Esophagus squamous epithelium (tissue), 5 donors: ENCODE results near the gene FMN2. TPM values are rescaled to one million over a fixed set of nuclear protein-coding genes. Genes with fewer than 3 reads are reported as not detected.
A peak's percentile ranks its signal among the peaks of the same experiment; 100 is the strongest.

ENCODE experiments used
- DNase-seq: peaks from one replicate; lab custom pipeline; 2025; lab: John Stamatoyannopoulos, UW
- H3K27ac ChIP-seq, 4 donors: fragments of 200-600 bp; sonication (generic); one replicate each; pipeline ENCODE4 v1.5.1; 2016 to 2019; ENCODE audit warnings: mild to moderate bottlenecking in 1 of 4
- H3K27me3 ChIP-seq, 4 donors: fragments of 200-600 bp; sonication (generic); 1 replicate in 3 of 4; 2 replicates in 1 of 4; pipeline versions ENCODE4 v1.5.1 to v1.6.0; 2017 to 2021; ENCODE audit warnings: antibody characterized with exemption in 1 of 4
- H3K36me3 ChIP-seq, 3 donors: fragments of 200-600 bp; sonication (generic); one replicate each; pipeline ENCODE4 v1.5.1; 2016 to 2019
- H3K4me1 ChIP-seq, 3 donors: fragments of 200-600 bp; sonication (generic); one replicate each; pipeline ENCODE4 v1.5.1; 2017 to 2019
- H3K4me3 ChIP-seq, 4 donors: fragments of 200-600 bp; sonication (generic); 1 replicate in 3 of 4; 2 replicates in 1 of 4; pipeline ENCODE4 v1.5.1; 2016 to 2019; ENCODE audit warnings: mild to moderate bottlenecking in 2 of 4, moderate library complexity in 1 of 4
- H3K9me3 ChIP-seq, 3 donors: fragments of 200-600 bp; sonication (generic); one replicate each; pipeline ENCODE4 v1.5.1; 2016 to 2019
- POLR2A ChIP-seq, 4 donors: fragments of 450-650 bp; IDR thresholded peaks; one replicate each; pipeline ENCODE4 v1.6.1; 2017; ENCODE audit warnings: antibody characterized with exemption in 4 of 4, mild to moderate bottlenecking in 4 of 4, moderate library complexity in 3 of 4
- WGBS, 2 donors: methylation state at CpG; one replicate each; pipeline ENCODE4 v1.1.5; 2018; 5-methylcytosine and 5-hydroxymethylcytosine counted together
- intact Hi-C: fragments of 100-400 bp; cut with DNase I; formaldehyde crosslinking; loops from one replicate; pipeline ENCODE4 v1.15.0; 2022
- total RNA-seq, 4 donors: library from RNA; depleted of rRNA; stranded (reverse); fragments of >200 nt; gene quantifications; one replicate each; pipeline ENCODE4 v1.1.0, GENCODE V29; 2016
- TF ChIP-seq, protein P1 (sequence below), 6 experiments: fragments of 450-650 bp in 4 of 6; fragments of 200-600 bp in 2 of 6; sonication (generic) in 2 of 6; IDR thresholded peaks; one replicate each; pipeline ENCODE4 v1.5.1; 2016 to 2019; ENCODE audit warnings: antibody characterized with exemption in 6 of 6, mild to moderate bottlenecking in 4 of 6, moderate library complexity in 4 of 6
- donor health status: DM: yes; HTN: yes; CAD: no.

The FMN2 gene
- total RNA-seq, 4 donors from 2014 or later: 0.19 to 0.35 TPM; not detected in 2

DNA sequence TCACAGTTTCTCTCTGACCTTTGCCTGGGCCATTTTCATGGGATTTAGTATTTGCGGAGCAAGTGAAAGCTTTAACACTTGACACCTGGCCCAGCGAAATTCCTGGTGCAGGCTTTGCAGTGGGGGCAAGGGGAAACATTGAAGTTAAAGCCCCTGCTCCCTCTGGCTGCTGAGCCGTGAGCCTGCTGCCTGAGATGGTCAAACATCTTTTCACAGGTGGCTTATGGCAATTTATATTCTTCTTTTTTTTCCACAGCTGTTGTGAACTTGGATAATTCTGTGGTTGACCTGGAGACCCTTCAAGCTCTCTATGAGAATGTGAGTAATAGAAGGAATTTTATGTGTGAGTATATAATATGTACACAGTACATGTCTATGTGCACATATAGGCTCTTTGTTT, 202.9 kb downstream of the FMN2 start:
- 46 to 53% methylated on average over 3 of the region's 3 CpGs for WGBS, 2 donors
- TF ChIP-seq, protein P1, sequence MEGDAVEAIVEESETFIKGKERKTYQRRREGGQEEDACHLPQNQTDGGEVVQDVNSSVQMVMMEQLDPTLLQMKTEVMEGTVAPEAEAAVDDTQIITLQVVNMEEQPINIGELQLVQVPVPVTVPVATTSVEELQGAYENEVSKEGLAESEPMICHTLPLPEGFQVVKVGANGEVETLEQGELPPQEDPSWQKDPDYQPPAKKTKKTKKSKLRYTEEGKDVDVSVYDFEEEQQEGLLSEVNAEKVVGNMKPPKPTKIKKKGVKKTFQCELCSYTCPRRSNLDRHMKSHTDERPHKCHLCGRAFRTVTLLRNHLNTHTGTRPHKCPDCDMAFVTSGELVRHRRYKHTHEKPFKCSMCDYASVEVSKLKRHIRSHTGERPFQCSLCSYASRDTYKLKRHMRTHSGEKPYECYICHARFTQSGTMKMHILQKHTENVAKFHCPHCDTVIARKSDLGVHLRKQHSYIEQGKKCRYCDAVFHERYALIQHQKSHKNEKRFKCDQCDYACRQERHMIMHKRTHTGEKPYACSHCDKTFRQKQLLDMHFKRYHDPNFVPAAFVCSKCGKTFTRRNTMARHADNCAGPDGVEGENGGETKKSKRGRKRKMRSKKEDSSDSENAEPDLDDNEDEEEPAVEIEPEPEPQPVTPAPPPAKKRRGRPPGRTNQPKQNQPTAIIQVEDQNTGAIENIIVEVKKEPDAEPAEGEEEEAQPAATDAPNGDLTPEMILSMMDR (IDR thresholded peaks at IDR 0.05): no peak
- intact Hi-C loops: no loop called here

DNA sequence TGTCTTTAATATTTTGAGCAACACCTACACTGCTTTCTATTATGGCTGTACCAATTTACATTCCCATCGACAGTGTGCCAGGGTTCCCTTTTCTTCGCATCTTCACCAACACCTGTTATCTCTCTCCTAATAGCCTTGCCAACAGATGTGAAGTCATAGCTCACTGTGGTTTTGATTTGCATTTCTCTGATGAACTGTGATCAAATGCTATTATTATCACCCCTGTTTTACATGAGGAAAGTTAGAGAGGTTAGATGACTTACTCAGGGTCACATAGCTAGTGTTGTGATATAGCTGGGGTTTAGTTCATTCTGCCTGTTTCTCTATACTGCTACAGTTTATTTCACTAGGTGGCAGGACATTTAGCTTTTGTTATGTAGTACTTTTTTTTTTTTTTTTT, 204.1 kb downstream of the FMN2 start:
- Histone ChIP-seq H3K27ac (no peak overlapping the region), H3K9me3 (no peaks in the 10 kb centered on the region), H3K4me1 (no peaks in the 10 kb centered on the region), H3K4me3 (no peak overlapping the region), H3K27me3 (no peaks in the 10 kb centered on the region), H3K36me3 (no peaks in the 10 kb centered on the region)
- no peak for TF ChIP-seq POLR2A (IDR thresholded peaks at IDR 0.05)
- TF ChIP-seq, protein P1 (IDR thresholded peaks at IDR 0.05): no peak
- intact Hi-C loops: no loop called here
- WGBS, 2 donors: 68 to 87% methylated on average over 2 of the region's 2 CpGs
- no peak for DNase-seq

More for the DNA sequence above, 202.9 kb downstream of the FMN2 start:
- Histone ChIP-seq H3K36me3 (no peaks in the 10 kb centered on the region), H3K27me3 (no peaks in the 10 kb centered on the region), H3K4me1 (no peaks in the 10 kb centered on the region), H3K9me3 (no peaks in the 10 kb centered on the region), H3K4me3 (no peak overlapping the region), H3K27ac (no peak overlapping the region)
- no peak for DNase-seq

GRCh38 chr1:240304466-240304865, 212.8 kb downstream of the FMN2 start:
- no peak overlapping the region for H3K4me3 ChIP-seq
- no peak overlapping the region for H3K27ac ChIP-seq
- H3K36me3 ChIP-seq: no peaks in the 10 kb centered on the region
- no peak for DNase-seq
- intact Hi-C loops: no loop called here
- H3K9me3 ChIP-seq: no peaks in the 10 kb centered on the region
- H3K4me1 ChIP-seq: no peaks in the 10 kb centered on the region
- 53 to 63% methylated on average over 2 to 5 of the region's 5 CpGs for WGBS, 2 donors
- no peak for TF ChIP-seq POLR2A (IDR thresholded peaks at IDR 0.05)
- TF ChIP-seq, protein P1 (IDR thresholded peaks at IDR 0.05): no peak
- H3K27me3 ChIP-seq: no peaks in the 10 kb centered on the region

DNA sequence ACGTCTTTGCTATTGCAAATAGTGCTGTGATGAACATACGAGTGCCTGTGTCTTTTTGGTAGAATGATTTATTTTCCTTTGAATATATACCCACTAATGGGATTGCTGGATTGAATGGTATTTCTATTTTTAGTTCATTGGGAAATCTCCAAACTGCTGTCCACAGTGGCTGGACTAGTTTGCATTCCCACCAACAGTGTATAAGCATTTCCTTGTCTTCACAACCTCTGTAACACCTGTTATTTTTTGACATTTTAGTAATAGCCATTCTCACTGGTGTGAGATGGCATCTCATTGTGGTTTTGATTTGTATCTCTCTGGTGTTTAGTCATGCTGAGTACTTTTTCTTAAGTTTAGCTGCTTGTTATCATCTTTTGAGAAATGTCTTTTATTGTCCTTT, 215.0 kb downstream of the FMN2 start:
- H3K9me3 ChIP-seq: no peaks in the 10 kb centered on the region
- no peaks in the 10 kb centered on the region for H3K36me3 ChIP-seq
- H3K27ac ChIP-seq: no peak overlapping the region
- H3K27me3 ChIP-seq: no peaks in the 10 kb centered on the region
- DNase-seq: no peak
- H3K4me1 ChIP-seq: no peaks in the 10 kb centered on the region
- no peak overlapping the region for H3K4me3 ChIP-seq
- TF ChIP-seq, protein P1 (IDR thresholded peaks at IDR 0.05): no peak
- TF ChIP-seq POLR2A (IDR thresholded peaks at IDR 0.05): no peak
- 34 to 47% methylated on average over 2 of the region's 2 CpGs for WGBS, 2 donors
- intact Hi-C loops: no loop called here

DNA sequence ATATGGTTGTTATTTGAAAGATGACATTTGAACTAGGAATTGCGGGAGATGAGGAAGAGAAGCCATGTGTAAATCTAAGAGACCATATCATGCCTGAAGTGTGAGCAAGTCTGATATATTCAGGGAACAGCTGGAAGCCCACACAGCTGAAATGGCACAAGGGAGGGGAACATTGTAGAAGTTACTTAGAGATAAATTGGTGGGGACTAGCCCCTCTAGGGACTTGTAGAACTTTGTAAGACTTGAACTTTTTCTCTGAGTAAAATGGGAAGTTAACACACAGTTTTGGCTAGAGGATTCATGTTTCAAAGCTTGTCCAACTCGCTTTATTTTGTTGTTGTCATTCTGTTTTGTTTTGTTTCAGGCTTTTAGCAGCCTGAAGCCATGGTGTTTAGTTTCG, 216.4 kb downstream of the FMN2 start:
- 48 to 65% methylated on average over 3 of the region's 3 CpGs for WGBS, 2 donors
- DNase-seq: no peak
- Histone ChIP-seq H3K27ac (peak overlapping the region in 1 of 4 donors; percentile 30), H3K36me3 (no peaks in the 10 kb centered on the region), H3K4me3 (no peak overlapping the region), H3K4me1 (no peaks in the 10 kb centered on the region), H3K27me3 (no peaks in the 10 kb centered on the region), H3K9me3 (no peaks in the 10 kb centered on the region)
- TF ChIP-seq, protein P1 (IDR thresholded peaks at IDR 0.05): no peak
- no peak for TF ChIP-seq POLR2A (IDR thresholded peaks at IDR 0.05)
- intact Hi-C loops: no loop called here
